ENCODE data around the gene SUGCT. TPM values are rescaled to one million over a fixed set of nuclear protein-coding genes. Genes with fewer than 3 reads are reported as not detected.
A peak's percentile ranks its signal among the peaks of the same experiment; 100 is the strongest.

The SUGCT gene
- polyA plus RNA-seq, 1 of the 3 experiments (the other 2 are of a cell fraction) = 53.7 TPM

DNA sequence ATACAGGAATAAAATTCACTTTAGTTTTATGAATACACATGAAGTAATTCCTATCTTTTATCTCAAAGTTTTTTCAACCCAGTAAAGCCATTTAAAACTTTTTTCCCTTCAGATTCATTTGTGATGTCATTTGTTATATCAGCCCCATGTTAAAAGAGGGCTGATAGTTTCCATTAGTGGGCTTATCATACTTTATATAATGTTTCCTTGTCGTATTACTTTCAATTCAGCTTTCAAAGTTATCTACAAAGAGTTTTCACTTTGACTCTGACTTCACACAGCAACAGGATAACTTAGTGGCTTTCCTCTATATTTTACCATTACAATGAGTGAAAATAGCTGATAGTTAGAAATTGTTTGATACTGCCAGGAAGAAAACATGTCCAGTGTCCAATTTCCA lies 484.8 kb downstream of the SUGCT start:
- Histone ChIP-seq H3K4me2 (no peak overlapping the region), H3K27ac (ENCODE audit: low read depth in 2 of 2, low read length in 1 of 2) (peak overlapping the region in 1 of 2 experiments; percentile 2; a peak in 1 of 4 replicates), H3K9ac (no peak overlapping the region), H3K36me3 (replicated peaks in 1 of 2; ENCODE audit: control insufficient read depth in 1 of 2, insufficient read depth in 2 of 2, low read length in 1 of 2) (peaks cover 0 to 54% of the 10 kb centered on the region in 2 experiments), H4K20me1 (ENCODE audit: insufficient read depth) (no peaks in the 10 kb centered on the region), H3K9me2 (0 out of 2 replicates have a peak, but pooled peaks cover 3% of the 10 kb centered on the region), H3K4me3 (ENCODE audit: low read depth in 2 of 2, low read length in 1 of 2) (no peak overlapping the region), H3K27me3 (ENCODE audit: insufficient read depth) (no peaks in the 10 kb centered on the region), H3K9me3 (no peaks in the 10 kb centered on the region), H3K4me1 (ENCODE audit: control insufficient read depth in 1 of 2, insufficient read depth in 2 of 2, low read depth in 1 of 2, low read length in 1 of 2) (peaks cover 0 to 29% of the 10 kb centered on the region in 2 experiments; a peak in 2 of 4 replicates), H3K79me2 (ENCODE audit: insufficient read depth) (peaks cover 35% of the 10 kb centered on the region), H3F3A (replicated peaks; ENCODE audit: insufficient read depth) (peaks cover 11% of the 10 kb centered on the region), H2AFZ (ENCODE audit: low read depth) (no peak overlapping the region)
- DNase-seq = no peak
- ChIA-PET CTCF (interaction anchor here (1.3 to 1.7 kb wide), 5 partner anchors 8 to 1086 kb away, joined by 3 to 5 read pairs (median 4); no protein-coding TSS in a partner anchor), POLR2A (no interaction called here)
- WGBS (ENCODE audit: low lambda C conversion rate) = 45% methylated on average over 1 of the region's 1 CpG
- TF ChIP-seq RAD21 (IDR thresholded peaks at IDR 0.05; ENCODE audit: low read length) (no peak), CHD2 (IDR thresholded peaks at IDR 0.05; ENCODE audit: low read length, partially characterized antibody) (no peak), EP300 (IDR thresholded peaks at IDR 0.05; ENCODE audit: borderline replicate concordance in 1 of 2, low read depth in 1 of 2, low read length in 1 of 2) (no peak), EZH2phosphoT487 (IDR thresholded peaks at IDR 0.05; ENCODE audit: borderline replicate concordance, low read depth) (no peak), GATA2 (CRISPR knock-in tag; IDR thresholded peaks at IDR 0.05) (no peak), NFIC (IDR thresholded peaks at IDR 0.05; ENCODE audit: borderline replicate concordance) (no peak), JUND (IDR thresholded peaks at IDR 0.05) (no peak), TAF1 (IDR thresholded peaks at IDR 0.05; ENCODE audit: borderline replicate concordance, low read depth, low read length) (no peak), GABPA (IDR thresholded peaks at IDR 0.05; ENCODE audit: low read depth) (no peak), SMC3 (IDR thresholded peaks at IDR 0.05; ENCODE audit: low read depth, low read length) (no peak), RCOR1 (IDR thresholded peaks at IDR 0.05; ENCODE audit: low read length) (no peak; the same call in 1 of the 2 replicates), RXRA (IDR thresholded peaks at IDR 0.05; ENCODE audit: borderline replicate concordance, low read depth) (no peak), FOXM1 (IDR thresholded peaks at IDR 0.05; ENCODE audit: low read depth) (no peak), RFX5 (IDR thresholded peaks at IDR 0.05; ENCODE audit: low read length) (no peak), TEAD4 (IDR thresholded peaks at IDR 0.05; ENCODE audit: borderline replicate concordance, insufficient read depth) (no peak), NRF1 (IDR thresholded peaks at IDR 0.05; ENCODE audit: low read depth, low read length) (no peak)
- TF ChIP-seq, protein P1, sequence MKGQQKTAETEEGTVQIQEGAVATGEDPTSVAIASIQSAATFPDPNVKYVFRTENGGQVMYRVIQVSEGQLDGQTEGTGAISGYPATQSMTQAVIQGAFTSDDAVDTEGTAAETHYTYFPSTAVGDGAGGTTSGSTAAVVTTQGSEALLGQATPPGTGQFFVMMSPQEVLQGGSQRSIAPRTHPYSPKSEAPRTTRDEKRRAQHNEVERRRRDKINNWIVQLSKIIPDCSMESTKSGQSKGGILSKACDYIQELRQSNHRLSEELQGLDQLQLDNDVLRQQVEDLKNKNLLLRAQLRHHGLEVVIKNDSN (IDR thresholded peaks at IDR 0.05; ENCODE audit: borderline replicate concordance, low read depth) = no peak
- TF ChIP-seq, protein P2, sequence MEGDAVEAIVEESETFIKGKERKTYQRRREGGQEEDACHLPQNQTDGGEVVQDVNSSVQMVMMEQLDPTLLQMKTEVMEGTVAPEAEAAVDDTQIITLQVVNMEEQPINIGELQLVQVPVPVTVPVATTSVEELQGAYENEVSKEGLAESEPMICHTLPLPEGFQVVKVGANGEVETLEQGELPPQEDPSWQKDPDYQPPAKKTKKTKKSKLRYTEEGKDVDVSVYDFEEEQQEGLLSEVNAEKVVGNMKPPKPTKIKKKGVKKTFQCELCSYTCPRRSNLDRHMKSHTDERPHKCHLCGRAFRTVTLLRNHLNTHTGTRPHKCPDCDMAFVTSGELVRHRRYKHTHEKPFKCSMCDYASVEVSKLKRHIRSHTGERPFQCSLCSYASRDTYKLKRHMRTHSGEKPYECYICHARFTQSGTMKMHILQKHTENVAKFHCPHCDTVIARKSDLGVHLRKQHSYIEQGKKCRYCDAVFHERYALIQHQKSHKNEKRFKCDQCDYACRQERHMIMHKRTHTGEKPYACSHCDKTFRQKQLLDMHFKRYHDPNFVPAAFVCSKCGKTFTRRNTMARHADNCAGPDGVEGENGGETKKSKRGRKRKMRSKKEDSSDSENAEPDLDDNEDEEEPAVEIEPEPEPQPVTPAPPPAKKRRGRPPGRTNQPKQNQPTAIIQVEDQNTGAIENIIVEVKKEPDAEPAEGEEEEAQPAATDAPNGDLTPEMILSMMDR (IDR thresholded peaks at IDR 0.05) = no peak
- TF ChIP-seq, protein P3, sequence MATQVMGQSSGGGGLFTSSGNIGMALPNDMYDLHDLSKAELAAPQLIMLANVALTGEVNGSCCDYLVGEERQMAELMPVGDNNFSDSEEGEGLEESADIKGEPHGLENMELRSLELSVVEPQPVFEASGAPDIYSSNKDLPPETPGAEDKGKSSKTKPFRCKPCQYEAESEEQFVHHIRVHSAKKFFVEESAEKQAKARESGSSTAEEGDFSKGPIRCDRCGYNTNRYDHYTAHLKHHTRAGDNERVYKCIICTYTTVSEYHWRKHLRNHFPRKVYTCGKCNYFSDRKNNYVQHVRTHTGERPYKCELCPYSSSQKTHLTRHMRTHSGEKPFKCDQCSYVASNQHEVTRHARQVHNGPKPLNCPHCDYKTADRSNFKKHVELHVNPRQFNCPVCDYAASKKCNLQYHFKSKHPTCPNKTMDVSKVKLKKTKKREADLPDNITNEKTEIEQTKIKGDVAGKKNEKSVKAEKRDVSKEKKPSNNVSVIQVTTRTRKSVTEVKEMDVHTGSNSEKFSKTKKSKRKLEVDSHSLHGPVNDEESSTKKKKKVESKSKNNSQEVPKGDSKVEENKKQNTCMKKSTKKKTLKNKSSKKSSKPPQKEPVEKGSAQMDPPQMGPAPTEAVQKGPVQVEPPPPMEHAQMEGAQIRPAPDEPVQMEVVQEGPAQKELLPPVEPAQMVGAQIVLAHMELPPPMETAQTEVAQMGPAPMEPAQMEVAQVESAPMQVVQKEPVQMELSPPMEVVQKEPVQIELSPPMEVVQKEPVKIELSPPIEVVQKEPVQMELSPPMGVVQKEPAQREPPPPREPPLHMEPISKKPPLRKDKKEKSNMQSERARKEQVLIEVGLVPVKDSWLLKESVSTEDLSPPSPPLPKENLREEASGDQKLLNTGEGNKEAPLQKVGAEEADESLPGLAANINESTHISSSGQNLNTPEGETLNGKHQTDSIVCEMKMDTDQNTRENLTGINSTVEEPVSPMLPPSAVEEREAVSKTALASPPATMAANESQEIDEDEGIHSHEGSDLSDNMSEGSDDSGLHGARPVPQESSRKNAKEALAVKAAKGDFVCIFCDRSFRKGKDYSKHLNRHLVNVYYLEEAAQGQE (IDR thresholded peaks at IDR 0.05; ENCODE audit: low read depth, low read length) = no peak
- TF ChIP-seq, protein P4, sequence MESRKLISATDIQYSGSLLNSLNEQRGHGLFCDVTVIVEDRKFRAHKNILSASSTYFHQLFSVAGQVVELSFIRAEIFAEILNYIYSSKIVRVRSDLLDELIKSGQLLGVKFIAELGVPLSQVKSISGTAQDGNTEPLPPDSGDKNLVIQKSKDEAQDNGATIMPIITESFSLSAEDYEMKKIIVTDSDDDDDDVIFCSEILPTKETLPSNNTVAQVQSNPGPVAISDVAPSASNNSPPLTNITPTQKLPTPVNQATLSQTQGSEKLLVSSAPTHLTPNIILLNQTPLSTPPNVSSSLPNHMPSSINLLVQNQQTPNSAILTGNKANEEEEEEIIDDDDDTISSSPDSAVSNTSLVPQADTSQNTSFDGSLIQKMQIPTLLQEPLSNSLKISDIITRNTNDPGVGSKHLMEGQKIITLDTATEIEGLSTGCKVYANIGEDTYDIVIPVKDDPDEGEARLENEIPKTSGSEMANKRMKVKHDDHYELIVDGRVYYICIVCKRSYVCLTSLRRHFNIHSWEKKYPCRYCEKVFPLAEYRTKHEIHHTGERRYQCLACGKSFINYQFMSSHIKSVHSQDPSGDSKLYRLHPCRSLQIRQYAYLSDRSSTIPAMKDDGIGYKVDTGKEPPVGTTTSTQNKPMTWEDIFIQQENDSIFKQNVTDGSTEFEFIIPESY (IDR thresholded peaks at IDR 0.05; ENCODE audit: borderline replicate concordance, low read depth) = no peak

Measured in SK-N-SH (cell line).